GM13976 (cell line): Measurements from ENCODE around the gene TNFRSF9.
"Not testable (repeated sequence)": the region's sequence is repeated elsewhere in the genome, so short reads cannot be mapped to it uniquely, and the experiment has no call there.

Source experiments
- DNase-seq: peaks from one replicate; pipeline ENCODE4 v3.0.0; 2012; ENCODE audit warnings: low spot score
- in situ Hi-C: fragments of 300-500 bp; cut with MboI; formaldehyde crosslinking; loops from one replicate; pipeline ENCODE4 v1.12.0; 2022; ENCODE audit warnings: low sequenced_read_pairs, mixed read lengths, inconsistent platforms; ENCODE audit not compliant: unreplicated experiment
- TF ChIP-seq, protein P1 (sequence below): IDR thresholded peaks from 2 replicates; pipeline ENCODE4 v1.5.1; 2012; ENCODE audit warnings: borderline replicate concordance, mild to moderate bottlenecking; ENCODE audit not compliant: insufficient read depth; ENCODE audit errors: extremely low read depth, missing control alignments, control extremely low read depth

TNFRSF9 gene

DNA sequence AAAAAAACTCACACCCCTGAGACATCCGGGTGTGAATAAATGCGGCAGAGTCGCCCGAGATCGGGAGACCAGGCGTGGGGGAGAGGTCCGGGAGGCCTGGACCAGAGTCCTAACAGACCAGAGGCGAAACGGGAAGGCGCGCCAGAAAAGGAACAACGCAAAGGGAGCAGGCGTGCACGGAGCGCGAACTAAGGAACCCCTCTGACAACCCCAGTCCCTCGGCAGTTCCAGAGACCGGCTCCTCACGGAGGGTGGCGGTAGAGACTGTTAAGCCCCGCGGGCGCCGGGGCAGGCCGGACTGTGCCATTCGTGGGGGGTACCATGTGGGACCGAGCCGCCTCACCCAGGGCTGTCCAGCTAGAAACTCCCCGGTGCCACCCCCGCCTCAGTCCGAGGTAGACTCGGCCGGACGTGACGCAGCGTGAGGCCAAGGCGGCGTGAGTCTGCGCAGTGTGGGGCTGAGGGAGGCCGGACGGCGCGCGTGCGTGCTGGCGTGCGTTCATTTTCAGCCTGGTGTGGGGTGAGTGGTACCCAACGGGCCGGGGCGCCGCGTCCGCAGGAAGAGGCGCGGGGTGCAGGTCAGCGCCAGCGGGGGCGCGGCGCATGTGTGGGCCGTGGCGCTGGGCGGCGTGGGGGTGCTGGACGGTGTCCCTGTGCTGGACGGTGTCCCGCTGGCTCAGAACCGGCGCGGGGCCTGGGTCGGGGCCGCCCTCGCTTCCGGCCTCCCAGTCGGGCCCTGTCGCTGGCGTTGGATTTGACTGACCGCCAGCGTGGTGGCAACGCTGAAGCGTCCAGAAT lies 20.8 kb upstream of the TNFRSF9 start, which contains the start of gene PARK7:
Gene PARK7 (plus strand): TSS at position 496 of the 798 bp plus-strand sequence. CDS start 1,075 bp downstream, outside the sequence.
- TF ChIP-seq, protein P1, sequence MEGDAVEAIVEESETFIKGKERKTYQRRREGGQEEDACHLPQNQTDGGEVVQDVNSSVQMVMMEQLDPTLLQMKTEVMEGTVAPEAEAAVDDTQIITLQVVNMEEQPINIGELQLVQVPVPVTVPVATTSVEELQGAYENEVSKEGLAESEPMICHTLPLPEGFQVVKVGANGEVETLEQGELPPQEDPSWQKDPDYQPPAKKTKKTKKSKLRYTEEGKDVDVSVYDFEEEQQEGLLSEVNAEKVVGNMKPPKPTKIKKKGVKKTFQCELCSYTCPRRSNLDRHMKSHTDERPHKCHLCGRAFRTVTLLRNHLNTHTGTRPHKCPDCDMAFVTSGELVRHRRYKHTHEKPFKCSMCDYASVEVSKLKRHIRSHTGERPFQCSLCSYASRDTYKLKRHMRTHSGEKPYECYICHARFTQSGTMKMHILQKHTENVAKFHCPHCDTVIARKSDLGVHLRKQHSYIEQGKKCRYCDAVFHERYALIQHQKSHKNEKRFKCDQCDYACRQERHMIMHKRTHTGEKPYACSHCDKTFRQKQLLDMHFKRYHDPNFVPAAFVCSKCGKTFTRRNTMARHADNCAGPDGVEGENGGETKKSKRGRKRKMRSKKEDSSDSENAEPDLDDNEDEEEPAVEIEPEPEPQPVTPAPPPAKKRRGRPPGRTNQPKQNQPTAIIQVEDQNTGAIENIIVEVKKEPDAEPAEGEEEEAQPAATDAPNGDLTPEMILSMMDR = peak; percentile 36
- DNase-seq = peak; percentile 97
- in situ Hi-C loops = no loop called here

DNA sequence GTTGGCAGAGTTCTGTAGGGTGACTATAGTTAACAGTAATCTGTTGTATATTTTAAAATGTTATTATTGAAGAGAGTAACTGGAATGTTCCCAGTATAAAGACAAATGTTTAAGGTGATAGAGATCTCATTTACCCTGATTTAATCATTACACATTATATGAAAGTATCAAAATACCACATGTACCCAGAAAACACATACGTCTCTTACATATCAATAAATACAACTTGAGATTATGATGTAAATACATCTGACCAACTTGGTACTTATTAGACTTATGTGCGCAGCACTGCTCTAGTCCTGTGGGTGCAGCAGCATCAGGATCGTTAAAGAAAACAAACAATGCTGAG lies 20.2 kb upstream of the TNFRSF9 start:
- DNase-seq = no peak
- in situ Hi-C loops = no loop called here
- TF ChIP-seq, protein P1 = no peak

DNA sequence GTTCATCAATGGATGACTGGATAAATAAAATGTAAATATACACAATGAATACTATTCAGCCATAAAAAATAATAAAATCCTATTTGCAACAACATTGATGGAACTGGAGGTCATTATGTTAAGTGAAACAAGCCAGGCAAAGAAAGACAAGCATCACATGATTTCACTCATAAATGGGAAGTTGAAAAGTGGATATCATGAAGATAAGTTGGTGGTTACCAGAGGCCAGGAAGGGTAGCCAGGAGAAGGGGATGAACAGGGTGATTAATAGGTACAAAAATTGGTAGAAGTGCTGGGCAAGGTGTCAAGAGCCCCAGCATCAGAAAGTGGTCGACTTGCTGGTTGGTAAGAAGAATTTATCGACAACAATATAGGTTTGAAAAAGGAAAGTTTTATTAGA lies 19.5 kb upstream of the TNFRSF9 start:
- no peak for DNase-seq
- in situ Hi-C loops = no loop called here
- TF ChIP-seq, protein P1 = no peak

DNA sequence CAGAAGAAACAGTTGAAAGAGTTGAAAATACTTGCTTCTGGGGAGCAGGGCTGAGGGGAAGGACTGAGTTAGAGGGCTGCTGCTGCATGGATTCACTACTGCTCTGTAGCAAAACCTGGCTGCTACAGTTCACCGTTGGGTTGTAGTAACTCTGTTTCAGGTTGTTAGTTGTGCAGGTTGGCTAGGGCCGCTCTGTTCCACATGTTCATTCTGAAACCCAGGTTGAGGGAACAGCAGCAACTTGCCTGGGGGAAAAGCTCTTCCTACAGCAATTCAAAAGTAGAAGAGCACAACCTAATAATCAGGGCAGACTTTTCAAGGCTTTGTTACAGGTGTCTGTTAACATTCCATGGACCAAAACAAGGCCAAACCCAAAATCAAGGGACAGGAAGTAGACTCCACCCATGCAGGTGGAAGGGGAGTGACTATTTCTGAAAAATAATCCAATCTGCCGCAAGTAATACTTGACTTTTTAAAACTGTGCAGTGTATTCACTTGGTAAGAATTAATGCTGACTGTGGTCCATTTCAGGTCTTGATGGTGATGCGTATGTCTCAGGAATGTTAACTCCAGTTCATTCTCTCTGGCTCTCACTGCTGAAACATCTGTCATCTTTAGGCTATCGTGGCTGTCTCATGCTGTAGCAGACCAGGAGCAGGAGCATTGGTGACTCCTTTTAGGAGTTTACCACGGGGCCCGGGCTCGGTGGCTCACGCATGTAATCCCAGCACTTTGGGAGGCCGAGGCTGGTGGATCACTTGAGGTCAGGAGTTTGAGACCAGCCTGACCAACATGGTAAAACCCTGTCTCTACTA lies 15.8 kb upstream of the TNFRSF9 start:
- TF ChIP-seq, protein P1 = no peak
- DNase-seq = no peak
- in situ Hi-C loops = no loop called here

DNA sequence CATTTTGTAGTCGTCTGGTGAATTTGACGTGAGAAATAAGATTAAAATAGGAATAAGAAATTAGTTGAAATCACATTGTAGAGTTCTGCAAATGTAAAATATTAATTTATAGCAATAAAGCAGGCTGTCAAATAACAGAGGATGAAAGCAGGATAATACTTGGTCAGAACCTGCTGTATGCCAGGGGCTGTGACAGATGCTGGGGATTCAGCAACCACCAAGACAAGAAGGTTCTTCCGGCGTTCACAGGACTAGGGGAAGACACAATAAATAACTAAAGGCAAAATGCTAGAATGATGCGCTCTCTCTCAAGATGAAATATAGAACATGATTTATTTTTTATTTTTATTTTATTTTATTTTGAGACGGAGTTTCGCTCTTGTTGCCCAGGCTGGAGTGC lies 14.0 kb upstream of the TNFRSF9 start:
- in situ Hi-C loops = no loop called here
- TF ChIP-seq, protein P1 = no peak

DNA sequence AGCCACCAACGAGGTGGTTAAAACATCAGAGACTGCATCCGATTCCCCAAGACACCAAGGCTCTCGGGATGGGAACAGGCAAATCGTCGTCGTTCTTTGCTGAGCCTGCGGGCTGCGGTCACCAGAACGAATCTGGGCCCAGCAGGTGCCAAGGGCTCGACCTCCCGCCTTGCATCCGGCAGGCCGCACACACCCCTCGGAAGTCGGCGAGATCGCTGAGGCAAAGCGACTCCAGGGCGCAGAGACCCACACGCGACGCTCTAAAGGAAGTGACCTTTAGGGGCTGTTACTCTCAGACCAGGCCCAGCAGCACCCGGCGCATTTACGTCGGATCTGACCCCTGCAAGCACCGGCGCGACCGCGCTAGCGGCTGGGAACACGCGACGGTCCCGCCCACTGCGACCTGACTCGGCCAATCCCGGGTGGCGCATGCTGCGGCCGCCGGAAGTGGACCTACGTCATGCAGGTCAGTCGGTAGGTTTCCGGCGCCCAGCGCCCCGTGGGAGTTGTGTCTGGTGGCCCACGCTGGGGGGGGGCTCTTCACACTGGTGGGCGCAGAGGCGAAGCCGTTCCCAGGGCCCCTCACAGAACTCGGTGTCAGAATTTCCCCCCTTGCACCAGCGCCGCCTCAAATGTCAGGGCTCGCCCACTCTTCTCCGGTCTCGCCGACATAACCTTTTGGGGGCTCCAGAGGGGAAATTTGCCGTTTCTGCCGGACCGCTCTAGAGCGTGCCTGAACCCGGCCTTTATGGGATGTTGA lies 13.4 kb upstream of the TNFRSF9 start:
- TF ChIP-seq, protein P1 = no peak
- in situ Hi-C loops = no loop called here
- DNase-seq = peak; percentile 94

More for the DNA sequence above, 14.0 kb upstream of the TNFRSF9 start:
- DNase-seq = no peak

DNA sequence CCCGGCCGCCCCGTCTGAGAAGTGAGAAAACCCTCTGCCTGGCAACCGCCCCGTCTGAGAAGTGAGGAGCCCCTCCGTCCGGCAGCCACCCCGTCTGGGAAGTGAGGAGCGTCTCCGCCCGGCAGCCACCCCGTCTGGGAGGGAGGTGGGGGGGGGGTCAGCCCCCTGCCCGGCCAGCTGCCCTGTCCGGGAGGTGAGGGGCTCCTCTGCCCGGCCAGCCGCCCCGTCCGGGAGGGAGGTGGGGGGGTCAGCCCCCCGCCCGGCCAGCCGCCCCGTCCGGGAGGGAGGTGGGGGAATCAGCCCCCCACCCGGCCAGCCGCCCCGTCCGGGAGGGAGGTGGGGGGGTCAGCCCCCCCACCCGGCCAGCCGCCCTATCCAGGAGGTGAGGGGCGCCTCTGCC lies 12.2 kb upstream of the TNFRSF9 start:
- DNase-seq, in situ Hi-C loops: not testable (repeated sequence)
